ENCODE results near the gene CBFA2T2.

DNA sequence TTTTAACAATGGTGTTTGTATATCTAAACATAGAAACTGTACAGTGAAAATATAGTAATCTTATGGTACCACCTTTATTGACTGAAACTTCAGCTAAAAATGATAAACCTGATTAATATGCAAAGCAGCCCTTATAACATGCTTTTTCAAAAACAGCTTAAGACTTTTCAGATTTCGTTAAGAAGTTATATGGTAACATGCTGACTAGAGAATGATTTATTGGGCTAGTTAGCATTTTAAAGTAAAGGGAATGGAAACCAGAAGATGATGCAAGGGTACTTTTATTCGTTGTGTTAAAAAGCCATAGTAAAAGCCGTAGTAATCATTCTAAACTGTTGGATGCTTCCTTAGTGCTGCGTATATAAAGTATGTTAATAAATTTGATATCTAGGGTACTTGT lies 50.5 kb downstream of the CBFA2T2 start:
- TF ChIP-seq USF2 (IDR thresholded peaks at IDR 0.05; ENCODE audit: low read depth, low read length) (no peak), MAFK (IDR thresholded peaks at IDR 0.05; ENCODE audit: low read depth, low read length) (no peak), POLR2A (IDR thresholded peaks at IDR 0.05; ENCODE audit: low read depth, low read length) (no peak), RFX5 (IDR thresholded peaks at IDR 0.05; ENCODE audit: low read depth, low read length) (no peak), RAD21 (IDR thresholded peaks at IDR 0.05; ENCODE audit: low read length) (no peak), MXI1 (IDR thresholded peaks at IDR 0.05; ENCODE audit: borderline replicate concordance, low read depth, low read length) (no peak), RCOR1 (IDR thresholded peaks at IDR 0.05; ENCODE audit: insufficient replicate concordance, low read length) (no peak), SMC3 (IDR thresholded peaks at IDR 0.05; ENCODE audit: low read depth, low read length) (no peak), FOS (IDR thresholded peaks at IDR 0.05; ENCODE audit: low read depth, low read length) (no peak), MAZ (IDR thresholded peaks at IDR 0.05; ENCODE audit: borderline replicate concordance, low read depth, low read length) (no peak), CEBPB (IDR thresholded peaks at IDR 0.05; ENCODE audit: low read depth, low read length) (no peak), CHD1 (IDR thresholded peaks at IDR 0.05; ENCODE audit: low read depth, low read length) (no peak)
- TF ChIP-seq, protein P1, sequence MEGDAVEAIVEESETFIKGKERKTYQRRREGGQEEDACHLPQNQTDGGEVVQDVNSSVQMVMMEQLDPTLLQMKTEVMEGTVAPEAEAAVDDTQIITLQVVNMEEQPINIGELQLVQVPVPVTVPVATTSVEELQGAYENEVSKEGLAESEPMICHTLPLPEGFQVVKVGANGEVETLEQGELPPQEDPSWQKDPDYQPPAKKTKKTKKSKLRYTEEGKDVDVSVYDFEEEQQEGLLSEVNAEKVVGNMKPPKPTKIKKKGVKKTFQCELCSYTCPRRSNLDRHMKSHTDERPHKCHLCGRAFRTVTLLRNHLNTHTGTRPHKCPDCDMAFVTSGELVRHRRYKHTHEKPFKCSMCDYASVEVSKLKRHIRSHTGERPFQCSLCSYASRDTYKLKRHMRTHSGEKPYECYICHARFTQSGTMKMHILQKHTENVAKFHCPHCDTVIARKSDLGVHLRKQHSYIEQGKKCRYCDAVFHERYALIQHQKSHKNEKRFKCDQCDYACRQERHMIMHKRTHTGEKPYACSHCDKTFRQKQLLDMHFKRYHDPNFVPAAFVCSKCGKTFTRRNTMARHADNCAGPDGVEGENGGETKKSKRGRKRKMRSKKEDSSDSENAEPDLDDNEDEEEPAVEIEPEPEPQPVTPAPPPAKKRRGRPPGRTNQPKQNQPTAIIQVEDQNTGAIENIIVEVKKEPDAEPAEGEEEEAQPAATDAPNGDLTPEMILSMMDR (conservative IDR thresholded peaks at IDR 0.05; ENCODE audit: low read depth, low read length) = no peak
- TF ChIP-seq, protein P2, sequence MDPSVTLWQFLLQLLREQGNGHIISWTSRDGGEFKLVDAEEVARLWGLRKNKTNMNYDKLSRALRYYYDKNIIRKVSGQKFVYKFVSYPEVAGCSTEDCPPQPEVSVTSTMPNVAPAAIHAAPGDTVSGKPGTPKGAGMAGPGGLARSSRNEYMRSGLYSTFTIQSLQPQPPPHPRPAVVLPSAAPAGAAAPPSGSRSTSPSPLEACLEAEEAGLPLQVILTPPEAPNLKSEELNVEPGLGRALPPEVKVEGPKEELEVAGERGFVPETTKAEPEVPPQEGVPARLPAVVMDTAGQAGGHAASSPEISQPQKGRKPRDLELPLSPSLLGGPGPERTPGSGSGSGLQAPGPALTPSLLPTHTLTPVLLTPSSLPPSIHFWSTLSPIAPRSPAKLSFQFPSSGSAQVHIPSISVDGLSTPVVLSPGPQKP (IDR thresholded peaks at IDR 0.05; ENCODE audit: borderline replicate concordance, low read depth, low read length) = no peak

Data from IMR-90 (cell line).